CD4-positive, alpha-beta T cell treated with Interleukin-2 at 100 ng/mL for 4 hours (primary cell): Measurements from ENCODE around the gene GNB1L.

ENCODE experiments used
- DNase-seq: peaks from one replicate; pipeline ENCODE4 v3.0.0-alpha.2; 2020; ENCODE audit warnings: low spot score

Gene GNB1L

DNA sequence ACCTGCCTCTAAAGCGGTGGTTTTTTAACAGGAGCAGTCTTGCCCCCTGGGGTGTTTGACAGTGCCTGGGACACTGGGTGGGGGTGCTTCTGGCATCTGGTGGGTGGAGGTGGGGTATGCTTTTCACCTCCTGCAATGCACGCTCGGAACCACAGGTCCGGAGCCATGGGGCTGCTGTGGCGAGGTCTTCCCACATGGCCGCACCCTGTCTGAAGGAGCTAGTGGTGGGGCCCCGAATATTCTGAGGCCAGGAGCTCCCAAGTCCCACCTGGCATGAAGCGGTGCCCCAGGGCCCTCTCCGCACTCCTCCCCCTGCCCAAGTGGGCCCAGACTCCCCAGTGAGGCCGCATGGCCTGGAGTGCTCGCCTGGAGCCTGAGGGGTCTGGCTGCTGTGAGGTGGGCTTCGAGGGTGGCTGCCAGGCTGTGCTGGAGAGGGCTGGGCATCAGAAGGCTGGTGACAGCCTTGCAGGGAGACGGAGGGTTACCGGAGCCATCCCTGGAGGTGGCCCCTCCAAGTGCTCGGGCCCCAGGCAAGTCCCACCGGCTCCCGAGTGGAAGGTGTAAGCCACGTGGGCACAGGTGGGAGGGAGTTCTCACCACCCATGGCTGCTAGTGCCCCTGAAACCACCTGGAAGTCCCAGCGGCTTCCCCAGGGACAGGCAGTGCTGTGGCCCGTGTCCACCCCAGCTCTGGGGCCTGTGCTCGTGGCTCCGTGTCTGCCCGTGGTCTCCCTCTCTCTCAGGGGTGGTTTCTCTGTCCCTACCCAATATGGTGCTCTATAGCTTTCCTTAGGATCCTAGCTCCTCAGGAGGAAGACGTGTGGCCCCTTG is 79.0 kb downstream of the GNB1L start:
- no peak for DNase-seq

DNA sequence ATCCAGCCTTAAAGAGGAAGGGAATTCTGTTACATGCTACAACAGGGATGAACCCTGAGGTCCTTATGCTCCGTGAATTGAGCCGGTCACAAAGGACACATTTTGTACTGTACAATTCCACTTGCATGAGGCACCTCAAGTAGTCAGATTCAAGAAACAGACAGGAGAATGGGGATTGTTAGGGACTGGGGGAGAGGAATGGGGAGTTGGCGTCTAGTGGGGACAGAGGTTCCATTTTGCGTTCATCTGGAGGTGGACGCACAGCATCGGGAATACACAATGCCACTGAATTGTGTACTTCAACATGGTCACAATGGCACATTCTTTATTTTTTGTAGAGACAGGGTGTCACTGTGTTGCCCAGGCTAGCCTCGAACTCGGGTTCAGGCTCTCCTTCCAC is 80.0 kb downstream of the GNB1L start:
- no peak for DNase-seq

DNA sequence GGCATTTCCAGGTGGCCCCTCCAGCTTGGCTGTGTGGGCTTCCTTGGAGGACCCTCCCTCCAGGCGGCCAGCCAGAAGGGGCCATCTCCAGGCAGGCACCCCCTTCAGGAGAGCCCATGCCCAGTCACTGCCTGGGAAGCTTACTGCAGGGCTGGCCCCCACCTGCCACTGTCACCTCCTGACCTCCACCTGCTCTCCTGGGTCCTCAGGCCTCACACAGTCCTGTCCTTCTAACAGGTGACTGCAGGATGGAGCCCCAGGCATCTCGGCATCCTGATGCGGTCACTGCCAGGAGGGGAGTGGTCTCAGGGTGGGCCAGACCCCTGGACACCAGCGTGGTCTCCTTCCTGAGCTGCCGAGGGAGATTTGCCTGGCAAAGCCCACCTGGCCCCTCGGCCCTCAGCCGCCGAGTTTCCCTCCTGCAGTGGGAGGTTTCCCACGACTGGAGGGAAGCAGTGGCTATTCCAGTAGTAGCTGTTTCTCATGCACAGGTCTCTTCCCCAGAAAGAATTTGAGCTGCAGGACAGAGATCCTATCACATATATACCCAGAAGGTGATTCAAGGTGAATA is 81.1 kb downstream of the GNB1L start:
- no peak for DNase-seq

DNA sequence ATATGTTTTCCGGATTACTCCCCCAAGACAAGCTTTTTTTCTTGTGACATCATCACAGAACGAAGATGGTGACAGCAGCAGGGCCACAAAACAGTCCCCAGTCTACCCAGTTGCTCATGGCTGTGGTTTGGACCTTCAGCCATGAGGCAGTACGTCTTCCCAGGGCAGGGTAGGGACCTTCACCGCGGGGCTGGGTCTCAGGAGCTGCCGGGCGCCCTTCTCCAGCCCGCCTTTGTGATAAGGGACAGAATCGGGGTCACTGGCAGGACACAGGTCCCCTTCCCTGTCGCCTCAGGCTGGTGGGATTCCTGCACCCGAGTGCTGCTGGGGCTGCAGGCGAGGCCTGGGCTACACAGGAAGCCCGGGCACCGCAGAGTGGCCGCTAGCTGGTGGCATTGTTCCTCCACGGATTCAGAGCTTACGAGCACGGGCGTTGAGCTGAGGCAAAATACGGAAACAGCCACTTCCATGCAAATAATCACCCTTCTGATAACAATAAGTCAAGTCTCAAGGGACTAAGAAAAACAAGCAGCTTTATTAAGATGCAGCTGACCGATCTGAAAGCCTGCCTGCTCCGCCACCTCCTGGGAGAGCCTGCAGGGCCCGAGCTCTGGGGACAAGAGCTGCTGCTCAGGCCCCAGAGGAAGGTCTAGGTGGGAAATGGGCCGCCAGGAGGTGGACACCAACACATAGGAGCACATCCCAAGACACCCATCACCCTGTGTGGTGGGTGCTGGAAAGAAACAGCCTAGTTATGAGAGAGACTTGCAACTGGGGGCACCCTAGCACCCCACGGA is 81.8 kb downstream of the GNB1L start:
- DNase-seq: no peak

DNA sequence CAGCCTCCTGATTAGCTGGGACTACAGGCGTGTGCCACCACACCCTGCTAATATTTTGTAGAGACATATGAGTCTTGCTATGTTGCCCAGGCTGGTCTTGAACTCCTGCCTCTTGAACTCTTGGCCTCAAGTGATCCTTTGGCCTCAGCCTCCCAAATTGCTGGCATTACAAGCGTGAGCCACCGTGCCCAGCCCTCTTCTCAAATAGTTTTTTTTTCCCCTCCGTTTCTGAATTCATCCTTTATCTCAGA is 82.3 kb downstream of the GNB1L start:
- no peak for DNase-seq

DNA sequence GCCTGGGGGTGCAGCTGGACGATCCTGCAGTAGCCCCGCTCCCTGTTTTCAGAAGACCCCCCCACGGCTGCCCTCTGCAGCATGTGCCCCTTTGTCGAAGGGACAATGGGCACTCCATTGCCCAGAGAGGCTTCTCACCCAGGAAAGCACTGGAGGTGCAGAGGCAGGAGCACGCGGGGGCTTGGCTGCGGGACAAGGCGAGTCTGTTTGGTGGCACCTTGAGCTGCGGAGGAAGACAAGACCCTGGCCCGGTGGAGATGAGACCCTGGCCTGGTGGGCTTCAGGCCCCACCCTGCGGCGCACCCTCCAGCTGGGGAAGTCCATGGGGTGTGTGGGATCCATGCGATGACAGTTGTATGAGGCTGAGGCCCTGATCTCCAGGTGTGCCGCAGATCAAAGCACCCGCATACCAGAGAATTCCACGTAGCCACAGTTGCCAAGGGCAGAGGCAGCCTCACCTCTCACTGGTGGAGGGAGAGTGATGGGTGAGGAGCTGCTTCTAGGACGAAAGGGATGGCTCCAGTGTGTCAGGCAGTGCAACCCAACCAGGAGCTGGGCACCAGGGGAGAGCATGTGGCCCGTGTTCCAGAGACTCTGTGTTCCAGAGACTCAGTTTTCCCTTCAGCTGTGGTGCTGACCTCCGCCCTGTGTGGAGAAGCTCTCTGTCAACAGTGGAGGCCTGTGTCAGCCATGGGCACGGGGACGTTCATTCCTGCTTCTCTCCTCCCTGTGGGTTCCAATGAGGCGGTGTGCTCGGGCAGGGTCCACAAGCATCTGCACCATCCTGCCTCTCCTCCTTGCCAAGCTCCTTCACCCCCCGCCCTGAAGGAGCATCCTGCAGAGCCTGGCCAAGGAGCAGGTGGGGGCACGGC is 84.1 kb downstream of the GNB1L start:
- DNase-seq: no peak

DNA sequence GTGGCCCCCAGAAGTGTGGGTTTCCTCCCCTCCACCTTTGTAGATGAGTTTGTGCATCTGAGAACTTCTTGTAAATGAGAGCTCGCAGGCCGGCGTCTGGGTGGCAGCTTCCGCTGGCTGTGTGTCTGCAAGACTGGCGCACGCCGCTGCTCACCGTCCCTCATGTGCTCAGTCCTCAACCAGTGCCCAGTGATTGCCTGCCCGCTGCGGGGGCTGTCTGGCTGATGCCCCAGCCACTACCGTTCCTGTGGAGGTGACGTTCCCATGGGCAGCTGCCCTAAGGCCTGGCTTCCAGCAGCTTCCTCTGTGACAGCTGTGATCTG is 85.3 kb downstream of the GNB1L start:
- no peak for DNase-seq

DNA sequence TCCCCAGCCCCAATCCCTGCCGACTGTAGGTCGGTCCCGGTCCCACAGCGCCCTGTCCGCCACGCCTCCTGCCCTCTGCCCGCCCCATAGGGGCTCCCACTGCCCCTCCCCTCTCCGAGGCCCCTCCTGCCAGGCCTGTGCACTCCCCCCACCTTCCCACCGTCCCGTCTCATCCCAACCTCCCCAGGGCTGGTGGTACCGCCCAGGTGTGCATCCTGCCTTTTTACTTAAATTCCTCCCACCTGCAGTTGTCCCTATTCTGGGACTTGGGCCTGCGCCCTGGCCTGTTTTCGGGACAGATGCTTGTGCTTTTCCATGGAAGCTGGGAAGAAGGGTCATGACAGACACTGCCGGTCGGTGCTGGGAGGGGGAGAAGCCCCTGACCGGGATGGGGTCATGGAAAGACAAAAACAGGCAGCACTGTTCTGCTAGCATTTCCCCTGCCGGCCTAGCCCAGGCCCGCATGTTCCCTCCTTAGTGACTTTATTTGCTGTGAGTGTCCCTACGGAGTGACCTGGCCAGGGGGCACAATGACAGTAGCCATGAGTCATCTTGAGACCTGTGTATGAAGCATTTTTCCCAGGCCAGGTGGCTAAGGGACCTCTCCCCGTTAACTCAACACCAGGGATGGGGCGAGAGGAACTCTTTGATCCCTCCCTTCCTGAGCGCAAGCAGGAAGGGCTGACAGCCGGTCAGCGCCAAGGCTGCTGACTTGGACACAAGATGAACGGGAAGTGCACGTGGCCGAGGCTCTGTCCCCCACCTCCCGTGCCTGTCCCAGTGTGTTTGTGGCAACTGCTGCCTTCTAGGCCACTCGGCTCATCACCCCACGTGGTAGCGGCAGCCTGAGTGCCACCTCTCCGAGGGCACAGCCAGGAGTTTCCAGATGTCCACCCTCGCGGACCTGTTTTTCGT is 87.0 kb downstream of the GNB1L start:
- no peak for DNase-seq

DNA sequence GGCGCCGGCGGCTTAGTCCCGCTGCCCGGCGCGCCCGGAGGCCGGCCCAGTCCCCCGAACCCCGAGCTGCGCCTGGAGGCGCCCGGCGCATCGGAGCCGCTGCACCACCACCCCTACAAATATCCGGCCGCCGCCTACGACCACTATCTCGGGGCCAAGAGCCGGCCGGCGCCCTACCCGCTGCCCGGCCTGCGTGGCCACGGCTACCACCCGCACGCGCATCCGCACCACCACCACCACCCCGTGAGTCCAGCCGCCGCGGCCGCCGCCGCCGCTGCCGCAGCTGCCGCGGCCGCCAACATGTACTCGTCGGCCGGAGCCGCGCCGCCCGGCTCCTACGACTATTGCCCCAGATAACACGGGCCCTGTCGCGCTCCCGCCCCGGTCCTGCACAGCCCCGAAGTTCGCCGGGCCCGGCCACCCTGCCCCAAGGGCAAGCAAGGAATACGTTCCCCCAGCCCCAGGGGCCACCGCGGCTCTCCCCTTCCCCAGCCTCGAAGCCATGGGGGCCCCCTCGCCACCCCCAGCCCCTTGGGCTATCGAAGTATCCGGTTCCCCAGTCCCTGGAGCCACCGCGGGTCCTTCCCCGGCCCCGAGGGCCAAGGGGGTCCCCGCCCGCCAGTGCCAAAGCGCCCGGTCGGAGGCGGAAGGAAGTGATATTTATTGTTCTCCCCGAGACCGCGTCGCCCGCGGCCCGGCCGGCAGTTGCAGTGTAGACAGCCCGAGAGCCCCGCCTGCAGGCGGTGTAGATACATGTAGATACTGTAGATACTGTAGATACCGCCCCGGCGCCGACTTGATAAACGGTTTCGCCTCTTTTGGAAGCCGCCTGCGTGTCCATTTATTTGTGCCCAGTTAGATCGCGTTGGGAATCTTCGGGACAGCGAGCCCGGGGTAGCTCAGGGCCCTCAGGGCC is 87.9 kb downstream of the GNB1L start:
- peak; percentile 29 for DNase-seq

DNA sequence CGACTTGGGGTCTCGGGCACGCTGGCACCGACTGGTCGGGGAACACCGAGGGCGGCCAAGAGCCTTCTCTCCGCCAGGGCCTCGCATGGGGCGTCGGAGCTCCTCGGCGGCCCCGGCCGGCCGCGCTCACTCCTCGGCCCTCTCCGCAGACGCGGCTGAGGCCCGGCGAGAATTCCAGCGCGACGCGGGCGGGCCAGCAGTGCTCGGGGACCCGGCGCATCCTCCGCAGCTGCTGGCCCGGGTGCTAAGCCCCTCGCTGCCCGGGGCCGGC is 88.5 kb downstream of the GNB1L start:
- DNase-seq: no peak

DNA sequence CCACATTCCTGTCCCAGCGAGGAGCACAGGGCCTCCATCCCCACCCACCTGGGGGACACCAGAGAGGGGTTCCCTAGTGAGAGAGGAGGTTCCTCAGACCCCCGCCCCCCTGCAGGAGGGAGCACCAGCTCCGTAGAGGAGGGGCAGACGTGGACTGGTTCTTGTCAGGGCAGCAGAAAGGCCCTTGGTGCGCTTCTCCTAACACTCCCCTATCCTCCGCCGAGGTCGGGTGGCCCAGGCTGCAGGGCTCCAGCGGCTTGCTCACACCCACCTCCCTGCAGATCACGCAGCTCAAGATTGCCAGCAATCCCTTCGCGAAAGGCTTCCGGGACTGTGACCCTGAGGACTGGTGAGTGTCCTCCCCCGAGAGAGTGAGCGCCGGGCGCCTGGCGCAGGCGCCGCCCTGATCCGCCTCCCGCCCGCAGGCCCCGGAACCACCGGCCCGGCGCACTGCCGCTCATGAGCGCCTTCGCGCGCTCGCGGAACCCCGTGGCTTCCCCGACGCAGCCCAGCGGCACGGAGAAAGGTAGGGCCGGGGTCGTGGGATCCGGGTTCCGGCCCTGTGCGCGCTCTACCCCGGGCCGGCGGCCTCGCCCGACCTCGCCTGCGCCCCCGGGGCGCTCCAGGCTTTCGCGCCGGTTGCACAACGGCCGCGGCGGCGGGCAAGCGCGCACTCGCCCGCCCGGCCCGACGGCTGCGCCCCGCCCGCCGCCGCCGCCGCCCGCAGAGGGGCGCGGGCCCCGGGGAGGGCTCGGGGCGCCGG is 89.0 kb downstream of the GNB1L start:
- DNase-seq: no peak

DNA sequence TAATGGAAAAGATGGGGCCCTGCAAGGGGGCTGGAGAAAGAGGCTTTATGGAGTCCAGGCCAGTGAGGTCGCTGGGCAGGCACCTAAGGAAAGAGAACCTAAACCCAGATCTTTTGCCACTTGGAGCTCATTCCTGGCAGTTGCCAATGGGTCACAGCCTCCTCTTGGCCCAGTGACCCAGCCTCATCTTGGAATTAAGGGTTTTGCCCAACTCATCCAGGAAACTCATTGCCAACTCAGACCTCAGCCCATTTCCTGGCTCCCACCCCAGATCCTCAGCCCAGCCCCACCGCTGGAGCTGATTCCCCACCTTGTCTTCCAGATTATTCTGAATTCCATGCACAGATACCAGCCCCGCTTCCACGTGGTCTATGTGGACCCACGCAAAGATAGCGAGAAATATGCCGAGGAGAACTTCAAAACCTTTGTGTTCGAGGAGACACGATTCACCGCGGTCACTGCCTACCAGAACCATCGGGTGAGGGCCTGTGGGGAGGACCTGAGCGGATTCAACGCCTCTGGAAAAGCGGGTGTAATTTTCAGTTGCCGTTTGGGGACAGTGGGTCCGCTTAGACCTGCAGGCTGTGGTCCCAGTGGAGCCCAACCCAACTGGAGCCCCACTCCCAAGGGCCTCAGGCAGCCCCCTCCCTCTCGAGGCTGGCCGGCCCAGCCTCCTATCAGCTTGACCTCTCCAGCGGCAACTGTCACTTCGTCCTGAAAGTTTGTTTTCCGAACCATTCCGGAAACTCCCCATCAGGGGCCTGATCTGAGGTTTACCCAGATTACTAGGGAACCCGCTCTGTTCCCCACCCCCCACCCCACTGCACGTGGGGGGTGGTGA is 89.8 kb downstream of the GNB1L start:
- DNase-seq: no peak

DNA sequence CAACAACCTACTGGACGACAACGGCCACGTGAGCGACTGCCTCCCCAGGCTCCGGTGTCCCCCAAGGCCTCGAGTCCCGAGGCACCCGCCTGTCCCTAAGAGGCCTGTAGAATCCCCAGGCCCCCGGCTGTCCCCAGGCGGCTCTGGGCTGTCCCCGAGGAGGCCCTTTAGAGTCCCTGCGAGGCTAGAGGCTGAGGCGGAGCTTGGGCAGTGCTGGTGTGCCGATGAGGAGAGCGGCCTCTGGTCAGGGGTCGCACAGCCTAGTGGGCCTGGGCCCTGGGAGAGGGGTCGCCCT is 90.4 kb downstream of the GNB1L start:
- DNase-seq: no peak

DNA sequence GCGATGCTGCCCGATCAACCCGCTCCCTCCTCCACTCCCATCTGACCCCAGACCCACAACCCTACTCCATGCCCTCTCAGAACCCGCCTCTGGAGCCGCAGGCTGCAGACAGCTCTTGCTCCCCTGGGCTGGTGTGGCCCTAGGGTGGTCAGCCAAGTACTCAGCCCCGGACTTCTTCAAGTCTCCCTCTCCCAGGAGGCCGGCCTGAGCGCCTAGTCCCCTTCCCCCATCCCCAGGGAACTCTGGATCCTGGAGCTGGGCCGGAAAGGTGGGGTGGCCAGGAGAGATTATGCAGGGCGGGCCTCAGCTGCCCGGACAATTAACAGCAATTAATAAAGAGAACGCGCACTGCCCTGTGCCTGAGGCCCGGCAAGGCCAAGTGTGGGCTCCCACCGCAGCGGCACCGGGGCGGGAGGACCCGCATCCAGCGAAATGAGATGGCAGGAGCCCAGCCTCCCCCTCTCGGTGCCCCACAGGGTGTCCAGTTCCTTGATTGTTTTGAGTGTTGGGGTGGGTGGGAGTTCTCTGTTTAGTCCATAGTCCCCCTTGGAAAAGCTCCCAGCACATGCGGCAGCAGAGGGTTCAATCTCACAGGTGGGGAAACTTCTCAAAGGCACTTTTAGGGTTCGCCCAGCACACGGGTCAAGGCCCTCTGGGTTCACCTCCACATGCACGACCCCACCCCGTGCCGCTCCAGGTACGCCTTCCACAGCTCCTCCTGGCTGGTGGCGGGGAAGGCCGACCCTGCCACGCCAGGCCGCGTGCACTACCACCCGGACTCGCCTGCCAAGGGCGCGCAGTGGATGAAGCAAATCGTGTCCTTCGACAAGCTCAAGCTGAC is 91.0 kb downstream of the GNB1L start:
- DNase-seq: no peak

DNA sequence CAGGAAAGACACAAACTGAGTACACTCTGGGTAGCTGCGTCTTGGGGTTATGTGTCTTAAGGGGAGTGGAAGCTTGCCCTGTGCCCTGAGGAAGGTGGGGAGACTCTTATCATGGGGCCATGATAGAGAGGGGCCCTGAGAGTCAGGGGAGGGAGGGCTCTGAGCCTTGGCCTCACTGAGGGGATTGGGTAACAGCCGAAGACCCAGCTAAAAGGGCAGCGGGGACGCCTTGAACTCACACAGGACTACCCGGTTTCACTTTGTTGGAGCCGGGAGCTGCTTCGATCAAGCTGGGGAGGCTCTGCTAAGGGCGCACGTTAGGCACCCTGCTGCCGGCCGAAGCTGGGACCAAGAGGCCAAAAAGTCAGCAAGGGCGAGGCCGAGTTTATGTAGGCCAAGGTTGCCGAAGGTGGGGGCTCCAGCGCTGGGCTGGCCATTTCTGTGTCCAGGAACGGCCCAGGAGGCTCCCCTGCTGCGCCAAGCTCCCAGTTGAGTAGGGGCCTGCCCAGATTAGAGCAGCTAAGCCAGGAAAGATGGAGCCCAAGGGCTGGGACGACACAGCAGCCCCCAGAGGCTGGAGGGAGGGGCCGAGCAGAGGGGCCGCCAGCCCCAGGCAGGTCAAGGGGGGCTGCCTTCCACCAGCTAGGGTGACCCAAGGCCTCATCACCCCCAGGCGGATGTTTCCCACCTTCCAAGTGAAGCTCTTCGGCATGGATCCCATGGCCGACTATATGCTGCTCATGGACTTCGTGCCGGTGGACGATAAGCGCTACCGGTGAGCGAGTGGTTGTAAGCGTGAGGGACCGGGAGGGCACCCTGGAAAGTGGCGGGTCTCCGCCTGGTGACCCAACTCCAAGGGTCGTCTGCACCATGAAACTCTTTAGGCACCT is 91.9 kb downstream of the GNB1L start:
- no peak for DNase-seq

DNA sequence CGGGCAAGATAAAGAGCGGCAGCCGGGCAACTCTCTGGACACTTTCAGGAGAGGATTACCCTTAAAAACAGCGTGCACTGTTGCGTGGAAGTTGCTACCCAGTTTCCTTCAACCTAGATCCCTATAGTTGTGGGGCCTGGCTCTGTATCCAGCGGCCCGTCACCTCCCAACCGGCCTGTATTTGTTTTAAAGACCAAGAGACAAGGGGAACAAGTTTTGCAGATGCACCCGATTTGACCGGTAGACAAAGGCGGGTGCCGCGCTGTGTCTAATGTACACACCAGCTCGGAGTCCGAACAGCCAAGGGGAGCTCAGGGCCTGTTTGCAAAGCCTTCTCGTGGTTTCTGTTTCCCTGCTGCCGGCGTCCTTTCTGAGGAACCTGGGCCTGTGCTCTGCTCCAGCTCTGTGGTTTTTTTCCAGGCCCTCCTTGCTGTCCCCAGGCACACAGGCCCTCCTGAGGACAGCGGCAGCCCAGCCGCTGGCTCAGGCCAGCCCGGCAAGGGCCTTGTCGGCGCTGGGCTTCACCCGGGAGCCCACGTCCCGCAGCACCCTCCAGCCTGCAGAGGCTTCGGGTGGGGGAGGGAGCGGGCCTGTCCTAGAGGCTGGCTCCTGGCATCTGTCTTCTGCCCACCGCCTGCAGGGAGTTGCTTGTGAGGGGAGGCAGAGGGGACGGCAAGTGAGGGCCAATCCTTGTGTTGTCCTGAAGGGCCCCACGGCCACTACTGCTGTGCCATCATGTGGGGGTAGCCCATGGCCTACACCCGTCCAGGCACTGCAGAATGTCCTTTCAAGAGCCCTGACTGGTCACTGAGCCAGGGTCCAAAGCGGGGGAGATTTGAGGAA is 92.7 kb downstream of the GNB1L start:
- no peak for DNase-seq
